ENCODE results near the gene DSCAM.

DSCAM gene

DNA sequence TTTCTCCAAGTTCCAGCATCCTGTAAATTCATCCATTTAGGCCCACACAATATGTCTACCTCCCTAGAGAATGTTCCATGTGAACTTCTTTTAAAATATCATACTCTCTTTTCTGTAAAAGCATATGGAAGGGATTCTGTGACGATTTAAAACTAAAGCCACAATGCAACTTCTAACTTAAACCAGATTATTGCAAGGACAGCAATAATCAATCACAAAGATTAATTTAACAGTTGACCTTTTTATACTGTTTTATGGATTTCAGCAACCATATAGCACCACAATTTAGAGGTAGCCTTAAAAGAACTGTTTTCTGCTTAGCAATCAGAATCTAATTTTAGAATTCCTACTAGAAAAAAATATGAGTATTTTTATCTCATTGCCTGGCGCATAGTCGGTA is 58.3 kb downstream of the DSCAM start:
- Histone ChIP-seq H3K27me3 (replicated peaks; ENCODE audit: control insufficient read depth, insufficient read depth, low read length, poor library complexity, severe bottlenecking) (no peaks in the 10 kb centered on the region), H3K27ac (ENCODE audit: insufficient read depth, low read length, poor library complexity, severe bottlenecking) (no peak overlapping the region), H3K36me3 (ENCODE audit: control insufficient read depth, insufficient read depth, low read length) (no peaks in the 10 kb centered on the region), H3K9me3 (ENCODE audit: control insufficient read depth, low read length) (no peaks in the 10 kb centered on the region), H3K4me1 (ENCODE audit: control insufficient read depth, insufficient read depth, low read length, poor library complexity, severe bottlenecking) (no peaks in the 10 kb centered on the region), H3K4me3 (ENCODE audit: insufficient read depth, low read depth, low read length, poor library complexity, severe bottlenecking) (no peak overlapping the region)
- no peak for DNase-seq

DNA sequence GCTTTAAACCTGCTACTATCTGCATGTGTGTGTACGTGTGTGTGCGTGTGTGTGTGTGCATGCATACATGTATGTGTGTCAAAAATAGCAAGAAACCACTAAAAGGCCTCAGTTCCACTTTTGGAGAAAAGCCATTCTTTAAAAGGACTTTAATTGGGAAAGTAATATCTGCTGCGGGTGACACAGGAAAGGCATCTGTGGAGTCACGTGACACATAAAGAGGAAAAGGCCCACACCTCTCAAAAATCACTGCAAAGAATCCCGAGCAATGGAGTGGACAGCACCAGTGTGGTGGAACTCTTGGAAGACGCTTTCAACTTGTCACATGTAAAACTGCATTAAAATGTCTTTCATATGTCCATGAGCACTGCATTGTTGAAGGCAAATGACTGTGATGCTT is 63.6 kb downstream of the DSCAM start:
- H3K9me3 ChIP-seq (ENCODE audit: control insufficient read depth, low read length) = no peaks in the 10 kb centered on the region
- no peak for DNase-seq

DNA sequence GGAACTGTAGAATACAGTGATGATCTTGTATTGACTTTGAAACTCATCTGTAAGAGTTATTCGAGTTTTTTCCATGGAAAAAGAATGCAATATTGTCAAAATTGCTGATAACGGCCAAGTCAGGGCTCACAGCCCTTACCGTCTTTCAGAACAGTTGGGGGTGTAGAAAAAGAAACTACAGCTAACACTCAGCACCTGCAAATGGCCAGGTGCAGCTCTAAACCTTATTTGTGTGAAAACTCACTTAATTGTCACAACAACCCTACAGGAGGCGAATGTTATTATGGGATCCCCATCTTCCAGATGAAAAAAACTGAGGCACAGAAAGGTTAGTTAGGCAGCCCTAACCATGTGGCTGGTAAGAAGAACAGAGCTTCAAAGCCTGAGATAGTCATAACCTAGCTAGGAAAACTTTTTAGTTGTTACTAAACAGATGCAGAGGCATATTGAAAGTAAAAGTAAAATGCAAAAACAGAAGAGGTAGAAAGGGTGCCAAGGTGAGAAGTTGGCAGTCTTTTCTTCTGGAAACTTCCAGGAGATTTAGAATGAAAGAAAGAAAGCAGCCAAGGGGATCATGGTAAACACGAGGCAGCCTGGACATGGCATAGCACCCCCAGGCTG is 76.4 kb downstream of the DSCAM start:
- no peak for DNase-seq
- Histone ChIP-seq H3K27ac (ENCODE audit: insufficient read depth, low read length, poor library complexity, severe bottlenecking) (no peak overlapping the region), H3K36me3 (ENCODE audit: control insufficient read depth, insufficient read depth, low read length) (no peaks in the 10 kb centered on the region), H3K4me1 (ENCODE audit: control insufficient read depth, insufficient read depth, low read length, poor library complexity, severe bottlenecking) (no peaks in the 10 kb centered on the region), H3K27me3 (replicated peaks; ENCODE audit: control insufficient read depth, insufficient read depth, low read length, poor library complexity, severe bottlenecking) (no peaks in the 10 kb centered on the region), H3K9me3 (ENCODE audit: control insufficient read depth, low read length) (no peaks in the 10 kb centered on the region), H3K4me3 (ENCODE audit: insufficient read depth, low read depth, low read length, poor library complexity, severe bottlenecking) (no peak overlapping the region)

More for the DNA sequence above, 63.6 kb downstream of the DSCAM start:
- Histone ChIP-seq H3K27ac (ENCODE audit: insufficient read depth, low read length, poor library complexity, severe bottlenecking) (no peak overlapping the region), H3K36me3 (ENCODE audit: control insufficient read depth, insufficient read depth, low read length) (no peaks in the 10 kb centered on the region), H3K27me3 (replicated peaks; ENCODE audit: control insufficient read depth, insufficient read depth, low read length, poor library complexity, severe bottlenecking) (no peaks in the 10 kb centered on the region), H3K4me1 (ENCODE audit: control insufficient read depth, insufficient read depth, low read length, poor library complexity, severe bottlenecking) (no peaks in the 10 kb centered on the region), H3K4me3 (ENCODE audit: insufficient read depth, low read depth, low read length, poor library complexity, severe bottlenecking) (no peak overlapping the region)

DNA sequence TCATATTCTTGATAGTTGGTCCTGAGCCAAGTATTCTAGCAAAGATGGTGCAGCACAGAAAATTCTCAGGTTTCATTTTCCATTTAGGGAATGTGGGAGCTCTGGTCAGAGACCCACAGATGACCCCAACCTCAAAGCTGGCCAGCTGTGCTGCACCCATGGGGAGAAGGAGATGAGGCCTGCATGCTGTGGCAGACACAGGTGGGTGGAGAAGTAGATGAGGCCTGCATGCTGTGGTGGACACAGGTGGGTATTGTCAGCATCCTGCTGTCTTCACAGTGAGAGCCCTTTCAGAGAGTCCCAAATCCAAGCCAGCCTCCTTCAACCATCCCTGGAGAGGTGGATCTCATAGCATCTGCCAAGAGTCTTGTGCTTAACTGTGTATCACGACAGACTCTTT is 77.7 kb downstream of the DSCAM start:
- Histone ChIP-seq H3K36me3 (ENCODE audit: control insufficient read depth, insufficient read depth, low read length) (no peaks in the 10 kb centered on the region), H3K27me3 (replicated peaks; ENCODE audit: control insufficient read depth, insufficient read depth, low read length, poor library complexity, severe bottlenecking) (no peaks in the 10 kb centered on the region), H3K4me1 (ENCODE audit: control insufficient read depth, insufficient read depth, low read length, poor library complexity, severe bottlenecking) (no peaks in the 10 kb centered on the region), H3K27ac (ENCODE audit: insufficient read depth, low read length, poor library complexity, severe bottlenecking) (no peak overlapping the region), H3K9me3 (ENCODE audit: control insufficient read depth, low read length) (no peaks in the 10 kb centered on the region), H3K4me3 (ENCODE audit: insufficient read depth, low read depth, low read length, poor library complexity, severe bottlenecking) (no peak overlapping the region)
- DNase-seq = no peak

DNA sequence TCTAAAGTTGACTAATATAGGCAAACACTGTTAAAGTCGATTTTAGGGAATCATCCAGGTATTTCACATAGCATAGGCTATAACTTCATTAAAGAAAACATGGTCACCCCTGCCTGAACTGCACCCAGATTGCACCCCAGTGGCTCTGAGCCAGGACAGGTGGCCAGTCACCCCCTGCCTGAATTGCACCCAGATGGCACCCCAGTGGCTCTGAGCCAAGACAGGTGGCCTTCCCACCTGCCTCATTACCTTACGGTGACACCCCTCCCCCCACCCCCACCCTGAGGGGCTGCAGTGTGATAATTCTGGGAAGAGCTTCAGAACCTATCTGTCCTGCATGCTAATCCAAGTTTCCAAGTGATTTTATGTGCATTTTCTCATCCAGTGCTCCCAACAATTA is 78.9 kb downstream of the DSCAM start:
- no peaks in the 10 kb centered on the region for H3K27me3 ChIP-seq (replicated peaks; ENCODE audit: control insufficient read depth, insufficient read depth, low read length, poor library complexity, severe bottlenecking)
- H3K4me1 ChIP-seq (ENCODE audit: control insufficient read depth, insufficient read depth, low read length, poor library complexity, severe bottlenecking) = no peaks in the 10 kb centered on the region
- H3K36me3 ChIP-seq (ENCODE audit: control insufficient read depth, insufficient read depth, low read length) = no peaks in the 10 kb centered on the region
- H3K9me3 ChIP-seq (ENCODE audit: control insufficient read depth, low read length) = no peaks in the 10 kb centered on the region
- no peak for DNase-seq
- H3K27ac ChIP-seq (ENCODE audit: insufficient read depth, low read length, poor library complexity, severe bottlenecking) = no peak overlapping the region
- no peak overlapping the region for H3K4me3 ChIP-seq (ENCODE audit: insufficient read depth, low read depth, low read length, poor library complexity, severe bottlenecking)

DNA sequence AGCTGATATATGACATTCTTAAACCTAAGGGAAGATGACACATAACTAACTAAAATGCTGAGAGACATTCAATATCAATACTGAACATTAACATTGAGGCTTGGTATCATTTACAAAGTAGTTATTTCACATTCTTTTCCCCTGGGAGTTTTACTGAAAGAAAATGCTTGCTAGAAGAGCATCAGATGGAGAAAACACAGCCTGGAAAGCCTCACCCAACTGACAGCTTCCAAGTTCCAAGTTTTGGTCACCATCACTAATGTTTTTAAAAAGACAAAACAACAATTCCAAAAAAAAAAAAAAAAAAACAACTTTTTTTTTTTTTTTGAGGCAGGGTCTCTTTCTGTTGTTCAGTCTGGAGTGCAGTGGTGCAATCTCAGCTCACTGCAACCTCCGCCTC is 80.6 kb downstream of the DSCAM start:
- no peaks in the 10 kb centered on the region for H3K9me3 ChIP-seq (ENCODE audit: control insufficient read depth, low read length)
- no peak for DNase-seq
- H3K27ac ChIP-seq (ENCODE audit: insufficient read depth, low read length, poor library complexity, severe bottlenecking) = no peak overlapping the region
- no peak overlapping the region for H3K4me3 ChIP-seq (ENCODE audit: insufficient read depth, low read depth, low read length, poor library complexity, severe bottlenecking)
- no peaks in the 10 kb centered on the region for H3K36me3 ChIP-seq (ENCODE audit: control insufficient read depth, insufficient read depth, low read length)
- no peaks in the 10 kb centered on the region for H3K4me1 ChIP-seq (ENCODE audit: control insufficient read depth, insufficient read depth, low read length, poor library complexity, severe bottlenecking)
- no peaks in the 10 kb centered on the region for H3K27me3 ChIP-seq (replicated peaks; ENCODE audit: control insufficient read depth, insufficient read depth, low read length, poor library complexity, severe bottlenecking)

DNA sequence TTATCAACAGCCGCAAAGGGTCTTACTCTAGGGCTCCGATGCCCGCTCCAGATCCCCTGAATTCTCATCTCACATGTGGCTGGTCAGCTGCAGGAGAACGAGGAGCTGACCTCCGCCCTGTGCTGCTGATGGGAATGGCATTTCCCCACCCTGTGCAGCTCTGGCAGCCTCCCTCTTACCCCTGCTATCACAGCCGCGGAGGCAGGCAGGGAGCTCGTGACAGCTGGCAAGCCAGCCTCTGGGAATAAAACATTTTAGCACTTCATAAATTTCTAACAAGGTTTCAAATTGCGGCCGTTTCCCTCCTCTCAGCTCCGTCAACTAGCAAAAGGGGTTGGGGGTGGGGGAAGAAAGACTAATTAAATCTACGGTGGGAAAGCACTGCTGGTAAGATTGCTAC is 81.1 kb downstream of the DSCAM start:
- Histone ChIP-seq H3K27me3 (replicated peaks; ENCODE audit: control insufficient read depth, insufficient read depth, low read length, poor library complexity, severe bottlenecking) (no peaks in the 10 kb centered on the region), H3K9me3 (ENCODE audit: control insufficient read depth, low read length) (no peaks in the 10 kb centered on the region)

DNA sequence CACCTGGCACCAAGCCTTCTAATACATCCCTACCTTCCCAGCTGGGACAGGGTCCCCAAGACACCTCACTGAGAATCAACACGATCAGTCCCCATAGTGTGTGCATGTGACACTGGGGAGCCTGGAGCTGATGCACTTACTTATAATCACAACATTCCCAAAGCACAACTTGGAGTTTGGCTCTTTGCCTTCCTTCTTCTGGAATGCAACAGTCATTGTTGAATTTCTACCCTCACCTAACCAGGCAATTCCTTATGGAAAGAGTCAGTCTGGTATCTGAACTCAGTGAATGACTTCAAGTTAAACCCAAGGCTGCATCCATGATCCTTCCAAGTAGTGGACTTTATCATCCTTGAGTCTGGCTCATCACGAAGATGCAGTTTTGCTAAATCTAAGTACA is 86.1 kb downstream of the DSCAM start:
- H3K36me3 ChIP-seq (ENCODE audit: control insufficient read depth, insufficient read depth, low read length) = no peaks in the 10 kb centered on the region
- H3K4me1 ChIP-seq (ENCODE audit: control insufficient read depth, insufficient read depth, low read length, poor library complexity, severe bottlenecking) = no peaks in the 10 kb centered on the region
- no peaks in the 10 kb centered on the region for H3K27me3 ChIP-seq (replicated peaks; ENCODE audit: control insufficient read depth, insufficient read depth, low read length, poor library complexity, severe bottlenecking)
- no peak overlapping the region for H3K27ac ChIP-seq (ENCODE audit: insufficient read depth, low read length, poor library complexity, severe bottlenecking)
- H3K9me3 ChIP-seq (ENCODE audit: control insufficient read depth, low read length) = no peaks in the 10 kb centered on the region
- H3K4me3 ChIP-seq (ENCODE audit: insufficient read depth, low read depth, low read length, poor library complexity, severe bottlenecking) = no peak overlapping the region
- DNase-seq = no peak

More for the DNA sequence above, 81.1 kb downstream of the DSCAM start:
- Histone ChIP-seq H3K27ac (ENCODE audit: insufficient read depth, low read length, poor library complexity, severe bottlenecking) (no peak overlapping the region), H3K36me3 (ENCODE audit: control insufficient read depth, insufficient read depth, low read length) (no peaks in the 10 kb centered on the region), H3K4me1 (ENCODE audit: control insufficient read depth, insufficient read depth, low read length, poor library complexity, severe bottlenecking) (no peaks in the 10 kb centered on the region), H3K4me3 (ENCODE audit: insufficient read depth, low read depth, low read length, poor library complexity, severe bottlenecking) (no peak overlapping the region)
- DNase-seq = no peak

DNA sequence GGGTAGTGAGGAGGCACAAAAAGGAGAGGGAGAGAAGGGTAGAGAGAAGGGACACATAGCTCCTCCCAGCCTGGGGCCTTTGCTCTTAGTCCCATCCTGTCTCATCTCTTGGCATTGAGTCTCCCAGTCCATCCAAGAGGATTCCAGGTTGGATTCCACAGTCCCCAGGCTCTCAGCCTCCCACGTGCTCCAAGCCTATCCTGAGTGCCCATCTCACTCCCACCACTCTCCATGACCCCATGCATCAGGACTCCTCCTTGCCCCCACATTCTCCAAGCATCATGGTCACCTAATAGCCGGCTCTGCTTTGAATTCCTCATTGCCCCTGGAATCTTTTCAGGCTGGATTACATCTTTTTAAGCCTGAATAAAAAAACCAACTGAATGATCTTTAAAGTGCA is 87.9 kb downstream of the DSCAM start:
- no peaks in the 10 kb centered on the region for H3K36me3 ChIP-seq (ENCODE audit: control insufficient read depth, insufficient read depth, low read length)
- H3K4me1 ChIP-seq (ENCODE audit: control insufficient read depth, insufficient read depth, low read length, poor library complexity, severe bottlenecking) = no peaks in the 10 kb centered on the region
- DNase-seq = no peak
- no peak overlapping the region for H3K27ac ChIP-seq (ENCODE audit: insufficient read depth, low read length, poor library complexity, severe bottlenecking)
- no peaks in the 10 kb centered on the region for H3K9me3 ChIP-seq (ENCODE audit: control insufficient read depth, low read length)
- H3K4me3 ChIP-seq (ENCODE audit: insufficient read depth, low read depth, low read length, poor library complexity, severe bottlenecking) = no peak overlapping the region
- H3K27me3 ChIP-seq (replicated peaks; ENCODE audit: control insufficient read depth, insufficient read depth, low read length, poor library complexity, severe bottlenecking) = no peaks in the 10 kb centered on the region

DNA sequence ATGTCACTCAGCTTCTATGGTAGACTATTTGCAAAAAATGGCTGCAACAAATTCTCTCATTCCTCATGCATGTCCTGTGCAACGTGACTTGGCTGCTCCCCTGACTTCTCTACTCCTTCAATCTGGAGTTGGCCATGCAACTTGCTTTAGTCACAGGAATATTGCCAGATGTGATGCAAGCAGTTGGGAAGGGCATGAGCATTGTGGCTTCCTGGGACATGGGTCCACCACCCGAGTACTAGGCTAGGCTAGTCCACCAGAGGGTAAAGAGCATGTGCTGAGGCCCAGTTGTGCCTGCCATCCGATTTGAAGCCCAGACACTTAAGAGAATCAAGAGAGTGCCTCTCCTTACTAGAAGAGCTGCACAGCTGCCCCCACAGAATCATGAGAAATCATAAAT is 89.6 kb downstream of the DSCAM start:
- no peaks in the 10 kb centered on the region for H3K36me3 ChIP-seq (ENCODE audit: control insufficient read depth, insufficient read depth, low read length)
- H3K9me3 ChIP-seq (ENCODE audit: control insufficient read depth, low read length) = no peaks in the 10 kb centered on the region
- H3K27ac ChIP-seq (ENCODE audit: insufficient read depth, low read length, poor library complexity, severe bottlenecking) = no peak overlapping the region
- no peak for DNase-seq
- H3K4me1 ChIP-seq (ENCODE audit: control insufficient read depth, insufficient read depth, low read length, poor library complexity, severe bottlenecking) = no peaks in the 10 kb centered on the region
- no peaks in the 10 kb centered on the region for H3K27me3 ChIP-seq (replicated peaks; ENCODE audit: control insufficient read depth, insufficient read depth, low read length, poor library complexity, severe bottlenecking)
- no peak overlapping the region for H3K4me3 ChIP-seq (ENCODE audit: insufficient read depth, low read depth, low read length, poor library complexity, severe bottlenecking)

Measured in effector memory CD4-positive, alpha-beta T cell (primary cell).